Neural crest cell (in vitro differentiated cells): Measurements from ENCODE around the gene MYO9A. TPM values are rescaled to one million over a fixed set of nuclear protein-coding genes. Genes with fewer than 3 reads are reported as not detected.

ENCODE experiments used
- DNase-seq: peaks from one replicate; pipeline ENCODE4 v3.0.0; 2021; ENCODE audit warnings: low read depth, mixed read lengths, low spot score
- H3K27ac Mint-ChIP-seq: one replicate; pipeline ENCODE4 v1.8.0; 2021; ENCODE audit warnings: mild to moderate bottlenecking, mixed read lengths; ENCODE audit not compliant: unreplicated experiment
- H3K27me3 Mint-ChIP-seq: 2 replicates; pipeline ENCODE4 v1.8.0; 2021; ENCODE audit warnings: low read depth, mild to moderate bottlenecking, mixed read lengths
- H3K36me3 Mint-ChIP-seq: 2 replicates; pipeline ENCODE4 v1.8.0; 2021; ENCODE audit warnings: low read depth, mild to moderate bottlenecking, mixed read lengths
- H3K4me1 Mint-ChIP-seq: 2 replicates; pipeline ENCODE4 v1.8.0; 2021; ENCODE audit warnings: mixed read lengths
- H3K4me3 Mint-ChIP-seq: one replicate; pipeline ENCODE4 v1.8.0; 2021; ENCODE audit warnings: mild to moderate bottlenecking, mixed read lengths
- H3K9me3 Mint-ChIP-seq: 2 replicates; pipeline ENCODE4 v1.8.0; 2021; ENCODE audit warnings: mixed read lengths
- total RNA-seq: library from RNA; stranded (reverse); gene quantifications from 2 replicates; pipeline ENCODE4 v1.2.1, GENCODE V29; 2021
- TF ChIP-seq, protein P1 (sequence below): fragments of 200-600 bp; sonication (generic); conservative IDR thresholded peaks from 2 replicates; pipeline ENCODE4 v1.5.0; 2021; ENCODE audit warnings: antibody characterized with exemption, mild to moderate bottlenecking

Gene MYO9A
- total RNA-seq, 1 donor from 2014 or later: 31.3 TPM

- H3K9me3 Mint-ChIP-seq: no peaks in the 10 kb centered on the region
- H3K36me3 Mint-ChIP-seq: no peaks in the 10 kb centered on the region
- peak overlapping the region; percentile 86 for H3K27ac Mint-ChIP-seq
- peaks cover 33% of the 10 kb centered on the region for H3K4me1 Mint-ChIP-seq
- H3K4me3 Mint-ChIP-seq: no peak overlapping the region
- TF ChIP-seq, protein P1, sequence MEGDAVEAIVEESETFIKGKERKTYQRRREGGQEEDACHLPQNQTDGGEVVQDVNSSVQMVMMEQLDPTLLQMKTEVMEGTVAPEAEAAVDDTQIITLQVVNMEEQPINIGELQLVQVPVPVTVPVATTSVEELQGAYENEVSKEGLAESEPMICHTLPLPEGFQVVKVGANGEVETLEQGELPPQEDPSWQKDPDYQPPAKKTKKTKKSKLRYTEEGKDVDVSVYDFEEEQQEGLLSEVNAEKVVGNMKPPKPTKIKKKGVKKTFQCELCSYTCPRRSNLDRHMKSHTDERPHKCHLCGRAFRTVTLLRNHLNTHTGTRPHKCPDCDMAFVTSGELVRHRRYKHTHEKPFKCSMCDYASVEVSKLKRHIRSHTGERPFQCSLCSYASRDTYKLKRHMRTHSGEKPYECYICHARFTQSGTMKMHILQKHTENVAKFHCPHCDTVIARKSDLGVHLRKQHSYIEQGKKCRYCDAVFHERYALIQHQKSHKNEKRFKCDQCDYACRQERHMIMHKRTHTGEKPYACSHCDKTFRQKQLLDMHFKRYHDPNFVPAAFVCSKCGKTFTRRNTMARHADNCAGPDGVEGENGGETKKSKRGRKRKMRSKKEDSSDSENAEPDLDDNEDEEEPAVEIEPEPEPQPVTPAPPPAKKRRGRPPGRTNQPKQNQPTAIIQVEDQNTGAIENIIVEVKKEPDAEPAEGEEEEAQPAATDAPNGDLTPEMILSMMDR: no peak
- no peak for DNase-seq
- no peaks in the 10 kb centered on the region for H3K27me3 Mint-ChIP-seq
Measured at GRCh38 chr15:71807125-71807629, 310.8 kb downstream of the MYO9A start.

- peaks cover 33% of the 10 kb centered on the region for H3K4me1 Mint-ChIP-seq
- DNase-seq: no peak
- H3K9me3 Mint-ChIP-seq: no peaks in the 10 kb centered on the region
- H3K27me3 Mint-ChIP-seq: no peaks in the 10 kb centered on the region
- no peaks in the 10 kb centered on the region for H3K36me3 Mint-ChIP-seq
- H3K27ac Mint-ChIP-seq: peak overlapping the region; percentile 86
- no peak overlapping the region for H3K4me3 Mint-ChIP-seq
- TF ChIP-seq, protein P1: no peak
Measured at GRCh38 chr15:71806452-71806931, 311.5 kb downstream of the MYO9A start.

DNA sequence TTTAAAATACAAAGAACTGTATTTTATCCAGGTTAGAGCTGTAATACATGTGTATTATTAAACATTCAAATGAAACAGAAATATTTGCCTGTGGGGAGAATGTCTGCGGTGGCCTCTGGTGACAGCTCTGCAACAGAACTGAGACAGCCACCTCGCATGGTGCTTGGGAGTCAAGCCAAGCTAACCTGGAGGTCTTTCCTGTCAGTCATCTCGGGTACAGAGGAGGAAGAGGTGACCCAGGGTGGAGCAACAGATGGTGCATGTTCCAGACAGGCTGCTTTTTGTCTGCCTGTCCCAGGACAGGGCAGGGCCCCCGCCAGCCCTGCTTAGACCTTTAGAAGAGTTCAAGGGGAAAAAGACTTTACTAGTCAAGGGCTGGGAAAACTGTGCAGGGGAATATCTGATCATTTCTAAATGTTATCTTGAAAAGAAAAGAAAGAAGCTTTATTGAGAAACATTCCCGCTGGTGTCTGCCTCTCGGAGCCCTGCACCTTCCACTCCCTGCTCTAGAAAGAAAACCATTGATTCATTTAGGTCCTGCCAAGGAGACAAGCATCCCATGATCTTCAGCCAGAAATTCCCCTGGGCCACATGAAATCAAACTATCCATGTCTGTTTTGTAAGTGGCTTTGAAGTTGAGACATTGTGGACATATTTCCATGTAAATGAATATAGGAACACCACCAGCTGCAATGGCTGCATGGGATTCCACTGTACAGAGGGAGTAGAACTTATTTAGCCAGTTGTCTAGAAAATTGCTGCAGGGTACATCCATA lies 313.1 kb downstream of the MYO9A start:
- DNase-seq: no peak
- Mint-ChIP-seq H3K4me1 (peaks cover 38% of the 10 kb centered on the region), H3K4me3 (no peak overlapping the region), H3K9me3 (peaks cover 2% of the 10 kb centered on the region), H3K36me3 (peaks cover 2% of the 10 kb centered on the region), H3K27ac (no peak overlapping the region), H3K27me3 (no peaks in the 10 kb centered on the region)
- TF ChIP-seq, protein P1: no peak

DNA sequence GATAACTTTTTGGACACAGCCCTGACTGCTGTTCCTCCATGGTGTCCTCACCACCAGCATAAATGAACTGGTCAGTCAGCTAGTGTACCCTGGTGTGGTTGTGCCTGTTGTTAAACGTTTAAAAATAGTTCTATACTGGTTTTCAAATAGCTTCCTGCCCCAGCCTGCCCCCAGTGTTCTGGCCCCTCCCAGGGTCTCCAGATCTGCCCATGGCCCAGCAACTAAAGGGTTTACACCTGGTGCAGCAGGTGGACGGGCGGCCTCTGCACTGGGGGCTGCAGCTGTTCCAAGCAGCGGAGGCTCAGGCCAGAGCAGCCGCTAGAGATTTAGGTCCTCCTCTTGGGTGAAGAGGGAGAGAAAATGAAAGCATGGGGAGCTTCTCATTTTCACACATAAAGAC lies 313.7 kb downstream of the MYO9A start:
- H3K27ac Mint-ChIP-seq: no peak overlapping the region
- DNase-seq: no peak
- no peak overlapping the region for H3K4me3 Mint-ChIP-seq
- TF ChIP-seq, protein P1: no peak
- peaks cover 2% of the 10 kb centered on the region for H3K36me3 Mint-ChIP-seq
- no peaks in the 10 kb centered on the region for H3K27me3 Mint-ChIP-seq
- peaks cover 38% of the 10 kb centered on the region for H3K4me1 Mint-ChIP-seq
- H3K9me3 Mint-ChIP-seq: peaks cover 2% of the 10 kb centered on the region

GRCh38 chr15:71802770-71803169 lies 315.2 kb downstream of the MYO9A start:
- Mint-ChIP-seq H3K36me3 (peaks cover 2% of the 10 kb centered on the region), H3K27ac (no peak overlapping the region), H3K4me3 (no peak overlapping the region), H3K4me1 (peaks cover 31% of the 10 kb centered on the region), H3K27me3 (no peaks in the 10 kb centered on the region), H3K9me3 (peaks cover 2% of the 10 kb centered on the region)
- TF ChIP-seq, protein P1: peak; percentile 50
- DNase-seq: no peak
